GM12878 (cell line): Measurements from ENCODE around the gene SMIM22. TPM values are rescaled to one million over a fixed set of nuclear protein-coding genes. Genes with fewer than 3 reads are reported as not detected.

Experiments
- ATAC-seq: fragments of 200-7000 bp; cut with Tn5 transposase; 3 replicates; pipeline ENCODE4 v1.9.1; 2020; ENCODE audit warnings: mild to moderate bottlenecking, moderate library complexity
- BruUV-seq: library from RNA; stranded (reverse); fragments of 400-500 nt; replicated peaks from 2 replicates; lab custom pipeline; 2021; lab: Mats Ljungman, UMichigan
- CTCF ChIA-PET: fragments of 300-600 bp; sonication (Branson Sonifier 250); formaldehyde crosslinking; extraction: SDS; loops from one replicate; lab custom pipeline; 2021; ENCODE audit warnings: inconsistent platforms; lab: Yijun Ruan, JAX
- POLR2A ChIA-PET: fragments of 350-600 bp; formaldehyde crosslinking; extraction: SDS; loops from one replicate; lab custom pipeline; 2021; ENCODE audit warnings: inconsistent platforms; lab: Charles Lee
- RAD21 ChIA-PET: fragments of 300-600 bp; sonication (Branson Sonifier 250); formaldehyde crosslinking; loops from one replicate; lab custom pipeline; 2023; ENCODE audit warnings: antibody characterized with exemption; ENCODE audit not compliant: unreplicated experiment; lab: Charles Lee
- SMC1A ChIA-PET: fragments of 300-600 bp; sonication (Branson Sonifier 250); formaldehyde crosslinking; loops from one replicate; lab custom pipeline; 2023; ENCODE audit not compliant: unreplicated experiment, uncharacterized antibody; lab: Charles Lee
- DNase-seq: peaks from one replicate; pipeline ENCODE4 v3.0.0-alpha.2; 2011; ENCODE audit warnings: low read depth, low spot score
- FAIRE-seq: peaks from 3 replicates; lab custom pipeline; 2011; peaks lifted over from hg19 to GRCh38; lab: Jason Lieb, UNC
- H2AFZ ChIP-seq: 2 replicates; pipeline ENCODE4 v1.6.0; 2011; ENCODE audit warnings: low read depth, low read length, control low read depth; ENCODE audit not compliant: control insufficient read depth
- H3K27ac ChIP-seq: 2 replicates; pipeline ENCODE4 v1.5.1; 2011; ENCODE audit warnings: control low read depth; ENCODE audit not compliant: control insufficient read depth, insufficient read depth
- H3K27me3 ChIP-seq, 2 experiments: replicated peaks in 1 of 2; 2 replicates each; pipeline versions ENCODE4 v1.6.0 to v1.6.1; 2011; ENCODE audit warnings: low read length in 1 of 2; ENCODE audit not compliant: control insufficient read depth in 2 of 2, insufficient read depth in 2 of 2
- H3K36me3 ChIP-seq, 2 experiments: 2 replicates each; pipeline ENCODE4 v1.5.1; 2011; ENCODE audit warnings: low read length in 1 of 2; ENCODE audit not compliant: control insufficient read depth in 2 of 2, insufficient read depth in 2 of 2
- H3K4me1 ChIP-seq: 2 replicates; pipeline ENCODE4 v1.6.1; 2011; ENCODE audit warnings: mild to moderate bottlenecking, low read length, moderate library complexity, mixed read lengths; ENCODE audit not compliant: control insufficient read depth, insufficient read depth
- H3K4me2 ChIP-seq: 2 replicates; pipeline ENCODE4 v1.6.0; 2011; ENCODE audit warnings: control low read depth; ENCODE audit not compliant: control insufficient read depth, insufficient read depth
- H3K4me3 ChIP-seq: fragments of 200-600 bp; sonication (generic); 2 replicates; pipeline ENCODE4 v1.5.1; 2016
- H3K79me2 ChIP-seq: 2 replicates; pipeline ENCODE4 v1.6.0; 2011; ENCODE audit warnings: low read length; ENCODE audit not compliant: control insufficient read depth, insufficient read depth
- H3K9ac ChIP-seq: 2 replicates; pipeline ENCODE4 v1.8.0; 2011; ENCODE audit warnings: low read length, control low read depth, mixed read lengths; ENCODE audit not compliant: control insufficient read depth, insufficient read depth
- H3K9me3 ChIP-seq: replicated peaks from 3 replicates; pipeline ENCODE4 v1.5.1; 2011; ENCODE audit warnings: mild to moderate bottlenecking, low read length; ENCODE audit not compliant: control insufficient read depth, insufficient read depth
- H4K20me1 ChIP-seq: 2 replicates; pipeline ENCODE4 v1.6.0; 2011; ENCODE audit not compliant: control insufficient read depth, insufficient read depth
- ATF2 ChIP-seq: IDR thresholded peaks from 2 replicates; pipeline ENCODE4 v1.6.1; 2012; ENCODE audit warnings: low read length, inconsistent platforms
- CHD2 ChIP-seq: IDR thresholded peaks from 2 replicates; pipeline ENCODE4 v1.6.1; 2011; ENCODE audit warnings: low read depth, low read length, improper control_type of control experiment, borderline replicate concordance
- HDGF ChIP-seq: fragments of 450-650 bp; IDR thresholded peaks from 2 replicates; pipeline ENCODE4 v1.6.1; 2016; ENCODE audit warnings: antibody characterized with exemption
- KLF5 ChIP-seq: fragments of 450-650 bp; IDR thresholded peaks from 2 replicates; pipeline ENCODE4 v1.6.1; 2014; ENCODE audit warnings: mild to moderate bottlenecking; ENCODE audit not compliant: partially characterized antibody
- MEF2A ChIP-seq: IDR thresholded peaks from 2 replicates; pipeline ENCODE4 v1.6.1; 2011; ENCODE audit warnings: low read depth, mild to moderate bottlenecking, low read length, moderate library complexity; ENCODE audit not compliant: insufficient read depth
- NBN ChIP-seq: fragments of 450-650 bp; IDR thresholded peaks from 2 replicates; pipeline ENCODE4 v1.6.1; 2016
- NRF1 ChIP-seq: conservative IDR thresholded peaks from 2 replicates; pipeline ENCODE4 v1.6.1; 2011; ENCODE audit warnings: mild to moderate bottlenecking, low read depth, low read length, improper control_type of control experiment
- PML ChIP-seq: IDR thresholded peaks from 2 replicates; pipeline ENCODE4 v1.6.1; 2012; ENCODE audit warnings: low read length, inconsistent platforms
- POLR2A ChIP-seq: IDR thresholded peaks from 2 replicates; pipeline ENCODE4 v1.6.1; 2011; ENCODE audit warnings: low read depth, mild to moderate bottlenecking, low read length
- RBBP5 ChIP-seq: fragments of 200-600 bp; sonication (generic); conservative IDR thresholded peaks from 2 replicates; pipeline ENCODE4 v1.6.1; 2016
- RELA ChIP-seq: fragments of 450-650 bp; IDR thresholded peaks from 2 replicates; pipeline ENCODE4 v1.8.0; 2014; ENCODE audit warnings: borderline replicate concordance; ENCODE audit not compliant: partially characterized antibody
- SIN3A ChIP-seq: IDR thresholded peaks from 2 replicates; pipeline ENCODE4 v1.6.1; 2012; ENCODE audit warnings: low read depth, low read length, improper control_type of control experiment
- SREBF2 ChIP-seq: IDR thresholded peaks from 2 replicates; pipeline ENCODE4 v1.6.1; 2012; ENCODE audit warnings: mild to moderate bottlenecking, low read length
- SUPT20H ChIP-seq: IDR thresholded peaks from 2 replicates; pipeline ENCODE4 v1.6.1; 2011; ENCODE audit warnings: low read depth, mild to moderate bottlenecking, low read length, moderate library complexity, borderline replicate concordance; ENCODE audit not compliant: control insufficient read depth
- YY1 ChIP-seq: IDR thresholded peaks from 2 replicates; pipeline ENCODE4 v1.6.1; 2011; ENCODE audit warnings: low read depth, mild to moderate bottlenecking, low read length
- ZBED1 ChIP-seq: IDR thresholded peaks from 2 replicates; pipeline ENCODE4 v1.6.1; 2016; ENCODE audit warnings: borderline replicate concordance
- WGBS: methylation state at CpG from one replicate; pipeline ENCODE4 v1.1.6; 2016; ENCODE audit warnings: low lambda C conversion rate; ENCODE audit not compliant: insufficient replicate concordance, insufficient coverage; ENCODE audit errors: missing lambda C conversion rate; 5-methylcytosine and 5-hydroxymethylcytosine counted together
- in situ Hi-C: fragments of 300-500 bp; cut with MboI; formaldehyde crosslinking; loops from 9 replicates; pipeline ENCODE4 v1.14.3; 2018; ENCODE audit warnings: mixed read lengths
- intact Hi-C: fragments of 100-400 bp; cut with micrococcal nuclease; formaldehyde crosslinking; loops from one replicate; pipeline ENCODE4 v1.14.2; 2022; ENCODE audit not compliant: unreplicated experiment
- polyA plus RNA-seq, 11 experiments: library from polyadenylated mRNA; depleted of rRNA in 4 of 11; unstranded in 6 of 11; stranded (reverse) in 5 of 11; fragments of >200 nt; fragmentation: Nextera tagmentation in 4 of 11; fragmentation: Illumina TruSeq in 1 of 11; extraction: Ambion mirVana in 4 of 11; extraction: Trizol in 1 of 11; gene quantifications; 1 replicate in 1 of 11; 2 replicates in 10 of 11; pipeline versions ENCODE4 v1.2.1 to v1.2.3, GENCODE V29; 2011 to 2016; ENCODE audit warnings: inconsistent platforms in 2 of 11, missing spikeins in 2 of 11, low read depth in 1 of 11
- total RNA-seq, 4 experiments: library from RNA; depleted of rRNA in 3 of 4; stranded (reverse); fragments of >200 nt in 3 of 4; fragmentation: Illumina TruSeq in 1 of 4; extraction: Trizol in 1 of 4; gene quantifications; 2 replicates each; pipeline versions ENCODE4 v1.2.1 to v1.2.3, GENCODE V29; 2013 to 2021
- TF ChIP-seq, protein P1 (sequence below): fragments of 450-650 bp; conservative IDR thresholded peaks from 2 replicates; pipeline ENCODE4 v1.6.1; 2017; ENCODE audit warnings: mild to moderate bottlenecking, moderate library complexity
- TF ChIP-seq, protein P2 (sequence below): fragments of 450-650 bp; formaldehyde crosslinking; IDR thresholded peaks from 2 replicates; pipeline ENCODE4 v1.4.0; 2022; ENCODE audit warnings: mild to moderate bottlenecking, moderate library complexity

The SMIM22 gene
- total and polyA plus RNA-seq, 10 of the 15 experiments (the other 5 are each of a cell fraction or from before 2014, with no cell fraction given): 0.83 TPM; not detected in 9

DNA sequence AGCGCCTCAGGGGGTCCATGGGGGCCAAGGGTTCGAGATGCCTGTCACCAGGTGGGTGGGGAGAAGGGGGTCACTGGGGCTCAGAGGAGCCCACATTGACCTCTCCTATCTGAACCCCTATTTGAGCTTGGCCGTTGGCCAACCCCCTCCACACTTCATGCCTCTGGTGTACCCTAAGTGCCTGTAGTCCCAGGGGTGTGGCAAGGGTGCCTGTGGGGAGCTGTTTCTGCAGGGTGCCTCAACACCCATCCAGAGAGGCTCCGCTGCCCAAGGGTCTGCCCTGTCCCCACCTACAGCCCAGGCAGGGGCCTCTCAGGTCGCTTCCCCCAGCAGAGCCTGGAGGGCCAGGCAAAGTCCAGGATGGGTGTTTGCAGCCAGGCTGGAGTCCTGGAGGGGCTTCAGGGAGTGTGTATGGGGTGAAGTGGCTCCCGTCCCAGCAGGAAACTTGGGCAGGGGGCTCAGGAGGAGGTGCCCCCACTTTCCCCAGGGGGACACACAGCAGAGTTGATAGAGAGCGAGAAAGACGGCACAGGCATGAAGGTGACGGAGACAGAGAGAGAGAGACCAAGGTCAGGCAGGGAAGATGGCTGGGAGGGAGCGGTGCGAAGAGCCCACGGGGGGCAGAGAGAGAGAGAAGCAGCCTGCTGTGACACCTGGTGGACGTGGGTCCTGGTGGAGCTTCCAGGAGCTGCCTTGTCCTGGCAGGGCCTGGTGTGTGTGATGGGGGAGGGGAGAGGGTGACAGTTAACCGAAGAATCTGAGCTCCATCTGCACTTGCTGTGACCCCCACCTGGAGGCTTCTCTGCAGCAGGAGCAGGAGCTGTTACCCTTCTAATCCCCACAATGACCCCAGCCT, 7.3 kb upstream of the SMIM22 start, which contains the start of gene SEPTIN12:
SEPTIN12 (minus strand) TSS at position 719 of the 856 bp plus-strand sequence; CDS start at position 19, 700 bp downstream.
- Histone ChIP-seq H3K36me3 (no peaks in the 10 kb centered on the region), H3K27me3 (no peaks in the 10 kb centered on the region), H2AFZ (no peak within 1 kb of the TSS), H3K9ac (no peak within 1 kb of the TSS), H3K79me2 (no peaks in the 10 kb centered on the region), H4K20me1 (no peaks in the 10 kb centered on the region), H3K4me2 (no peak within 1 kb of the TSS), H3K27ac (no peak within 1 kb of the TSS)
- ChIA-PET POLR2A (no interaction called here), RAD21 (no interaction called here)
- WGBS: 42% methylated on average over 12 of the region's 14 CpGs
- DNase-seq (no peak), FAIRE-seq (no peak), ATAC-seq (no peak)
- in situ Hi-C loops: no loop called here
- TF ChIP-seq RELA (no peak), CHD2 (no peak), HDGF (no peak), SUPT20H (no peak), RBBP5 (no peak), NRF1 (no peak), NBN (no peak), MEF2A (no peak), KLF5 (no peak), SIN3A (no peak), ZBED1 (no peak), YY1 (no peak), SREBF2 (no peak), ATF2 (no peak), PML (no peak), POLR2A (no peak)
- TF ChIP-seq, protein P1, sequence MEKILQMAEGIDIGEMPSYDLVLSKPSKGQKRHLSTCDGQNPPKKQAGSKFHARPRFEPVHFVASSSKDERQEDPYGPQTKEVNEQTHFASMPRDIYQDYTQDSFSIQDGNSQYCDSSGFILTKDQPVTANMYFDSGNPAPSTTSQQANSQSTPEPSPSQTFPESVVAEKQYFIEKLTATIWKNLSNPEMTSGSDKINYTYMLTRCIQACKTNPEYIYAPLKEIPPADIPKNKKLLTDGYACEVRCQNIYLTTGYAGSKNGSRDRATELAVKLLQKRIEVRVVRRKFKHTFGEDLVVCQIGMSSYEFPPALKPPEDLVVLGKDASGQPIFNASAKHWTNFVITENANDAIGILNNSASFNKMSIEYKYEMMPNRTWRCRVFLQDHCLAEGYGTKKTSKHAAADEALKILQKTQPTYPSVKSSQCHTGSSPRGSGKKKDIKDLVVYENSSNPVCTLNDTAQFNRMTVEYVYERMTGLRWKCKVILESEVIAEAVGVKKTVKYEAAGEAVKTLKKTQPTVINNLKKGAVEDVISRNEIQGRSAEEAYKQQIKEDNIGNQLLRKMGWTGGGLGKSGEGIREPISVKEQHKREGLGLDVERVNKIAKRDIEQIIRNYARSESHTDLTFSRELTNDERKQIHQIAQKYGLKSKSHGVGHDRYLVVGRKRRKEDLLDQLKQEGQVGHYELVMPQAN: no peak
- TF ChIP-seq, protein P2, sequence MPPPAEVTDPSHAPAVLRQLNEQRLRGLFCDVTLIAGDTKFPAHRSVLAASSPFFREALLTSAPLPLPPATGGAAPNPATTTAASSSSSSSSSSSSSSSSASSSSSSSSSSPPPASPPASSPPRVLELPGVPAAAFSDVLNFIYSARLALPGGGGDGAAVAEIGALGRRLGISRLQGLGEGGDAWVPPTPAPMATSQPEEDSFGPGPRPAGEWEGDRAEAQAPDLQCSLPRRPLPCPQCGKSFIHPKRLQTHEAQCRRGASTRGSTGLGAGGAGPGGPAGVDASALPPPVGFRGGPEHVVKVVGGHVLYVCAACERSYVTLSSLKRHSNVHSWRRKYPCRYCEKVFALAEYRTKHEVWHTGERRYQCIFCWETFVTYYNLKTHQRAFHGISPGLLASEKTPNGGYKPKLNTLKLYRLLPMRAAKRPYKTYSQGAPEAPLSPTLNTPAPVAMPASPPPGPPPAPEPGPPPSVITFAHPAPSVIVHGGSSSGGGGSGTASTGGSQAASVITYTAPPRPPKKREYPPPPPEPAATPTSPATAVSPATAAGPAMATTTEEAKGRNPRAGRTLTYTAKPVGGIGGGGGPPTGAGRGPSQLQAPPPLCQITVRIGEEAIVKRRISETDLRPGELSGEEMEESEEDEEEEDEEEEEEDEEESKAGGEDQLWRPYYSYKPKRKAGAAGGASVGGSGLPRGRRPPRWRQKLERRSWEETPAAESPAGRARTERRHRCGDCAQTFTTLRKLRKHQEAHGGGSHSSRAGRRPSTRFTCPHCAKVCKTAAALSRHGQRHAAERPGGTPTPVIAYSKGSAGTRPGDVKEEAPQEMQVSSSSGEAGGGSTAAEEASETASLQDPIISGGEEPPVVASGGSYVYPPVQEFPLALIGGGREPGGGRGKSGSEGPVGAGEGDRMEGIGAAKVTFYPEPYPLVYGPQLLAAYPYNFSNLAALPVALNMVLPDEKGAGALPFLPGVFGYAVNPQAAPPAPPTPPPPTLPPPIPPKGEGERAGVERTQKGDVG: no peak
- TF ChIP-seq, all 136 proteins: peak for 0
- Histone ChIP-seq H3K4me3 (no peak within 1 kb of the TSS), H3K9me3 (no peaks in the 10 kb centered on the region), H3K4me1 (no peaks in the 10 kb centered on the region)
- no TSS peak for BruUV-seq
- intact Hi-C loops: no loop called here
- ChIA-PET CTCF (interaction anchor here (1.1 kb wide), 1 partner anchor 54 kb away, joined by 3 read pairs; the partner anchor contains the start of genes ANKS3 and DNAAF8), SMC1A (no interaction called here)
